Sigmoid colon (tissue), 7 donors: ENCODE results near the gene FMN2. TPM values are rescaled to one million over a fixed set of nuclear protein-coding genes. Genes with fewer than 3 reads are reported as not detected.

Source experiments
- DNase-seq: peaks from one replicate; pipeline ENCODE4 v3.0.0-alpha.2; 2019
- H3K27ac ChIP-seq, 4 donors: fragments of 200-600 bp; sonication (generic); one replicate each; pipeline ENCODE4 v1.5.1; 2016 to 2019; ENCODE audit warnings: mild to moderate bottlenecking in 1 of 4
- H3K27me3 ChIP-seq, 3 donors: fragments of 200-600 bp; sonication (generic); one replicate each; pipeline ENCODE4 v1.5.1; 2019; ENCODE audit warnings: mild to moderate bottlenecking in 1 of 3
- H3K36me3 ChIP-seq, 4 donors: fragments of 200-600 bp; sonication (generic); one replicate each; pipeline ENCODE4 v1.5.1; 2016 to 2019
- H3K4me1 ChIP-seq, 4 donors: fragments of 200-600 bp; sonication (generic); one replicate each; pipeline ENCODE4 v1.5.1; 2017 to 2019
- H3K4me3 ChIP-seq, 4 donors: fragments of 200-600 bp; sonication (generic); one replicate each; pipeline ENCODE4 v1.5.1; 2017 to 2019; ENCODE audit warnings: mild to moderate bottlenecking in 2 of 4, moderate library complexity in 1 of 4
- H3K9me3 ChIP-seq, 4 donors: fragments of 200-600 bp in 3 of 4; sonication (generic) in 3 of 4; one replicate each; pipeline versions ENCODE4 v1.5.1 to v1.6.1; 2013 to 2019
- EP300 ChIP-seq, 4 donors: sonication (generic); formaldehyde crosslinking; IDR thresholded peaks; one replicate each; pipeline ENCODE4 v1.6.1; 2017; ENCODE audit warnings: antibody characterized with exemption in 4 of 4
- POLR2A ChIP-seq, 2 donors: fragments of 450-650 bp; IDR thresholded peaks; one replicate each; pipeline ENCODE4 v1.6.1; 2016; ENCODE audit warnings: antibody characterized with exemption in 2 of 2, mild to moderate bottlenecking in 2 of 2, moderate library complexity in 2 of 2
- POLR2AphosphoS5 ChIP-seq, 4 donors: sonication (generic); formaldehyde crosslinking; IDR thresholded peaks; one replicate each; pipeline ENCODE4 v1.6.1; 2017; ENCODE audit warnings: antibody characterized with exemption in 4 of 4
- WGBS, 2 donors: extraction: QIAGEN DNeasy Blood & Tissue Kit; methylation state at CpG; one replicate each; pipeline ENCODE4 v1.1.7; 2013; 5-methylcytosine and 5-hydroxymethylcytosine counted together
- intact Hi-C: fragments of 100-400 bp; cut with DNase I; formaldehyde crosslinking; loops from one replicate; pipeline ENCODE4 v1.15.1; 2023
- polyA plus RNA-seq, 3 donors: library from polyadenylated mRNA; stranded (reverse); fragments of 200-250 nt; gene quantifications; one replicate each; pipeline ENCODE4 v1.2.3, GENCODE V29; 2013
- total RNA-seq, 4 donors: library from RNA; depleted of rRNA; stranded (reverse); fragments of >200 nt; gene quantifications; one replicate each; pipeline ENCODE4 v1.1.0, GENCODE V29; 2016
- TF ChIP-seq, protein P1 (sequence below), 4 experiments: fragments of 450-650 bp in 3 of 4; fragments of 200-600 bp in 1 of 4; IDR thresholded peaks; one replicate each; pipeline ENCODE4 v1.5.1; 2016 to 2019; ENCODE audit warnings: antibody characterized with exemption in 4 of 4, mild to moderate bottlenecking in 3 of 4, moderate library complexity in 2 of 4
- donor health status: healthy with polysubstance abuse.
- donor health status: Bipolar disorder and iron deficiency.
- donor health status: healthy.

Gene FMN2
- total and polyA plus RNA-seq, 7 donors, result 1.5 to 16.9 (median 10.3) TPM

DNA sequence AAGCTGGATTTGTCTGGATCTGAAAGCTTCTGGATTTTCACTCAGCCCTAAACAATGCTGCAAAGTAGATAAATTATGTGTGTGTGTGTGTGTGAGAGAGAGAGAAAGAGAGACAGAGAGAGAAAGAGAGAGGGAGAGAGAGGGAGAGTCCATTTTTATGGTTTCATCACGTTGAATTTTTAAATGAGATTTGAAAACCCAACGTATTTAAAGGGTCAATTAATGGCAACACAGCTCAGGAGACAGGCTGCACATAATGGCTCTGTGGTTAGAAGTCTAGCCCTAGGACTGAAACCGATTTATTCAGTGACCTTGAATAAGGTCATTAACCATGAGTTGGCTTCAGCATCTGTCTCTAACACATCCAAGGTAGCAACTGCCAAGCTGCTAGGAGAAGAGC, 35.3 kb upstream of the FMN2 start:
- TF ChIP-seq POLR2A (IDR thresholded peaks at IDR 0.05), result no peak
- no peak for TF ChIP-seq POLR2AphosphoS5 (IDR thresholded peaks at IDR 0.05)
- no peak for TF ChIP-seq EP300 (IDR thresholded peaks at IDR 0.05)
- TF ChIP-seq, protein P1, sequence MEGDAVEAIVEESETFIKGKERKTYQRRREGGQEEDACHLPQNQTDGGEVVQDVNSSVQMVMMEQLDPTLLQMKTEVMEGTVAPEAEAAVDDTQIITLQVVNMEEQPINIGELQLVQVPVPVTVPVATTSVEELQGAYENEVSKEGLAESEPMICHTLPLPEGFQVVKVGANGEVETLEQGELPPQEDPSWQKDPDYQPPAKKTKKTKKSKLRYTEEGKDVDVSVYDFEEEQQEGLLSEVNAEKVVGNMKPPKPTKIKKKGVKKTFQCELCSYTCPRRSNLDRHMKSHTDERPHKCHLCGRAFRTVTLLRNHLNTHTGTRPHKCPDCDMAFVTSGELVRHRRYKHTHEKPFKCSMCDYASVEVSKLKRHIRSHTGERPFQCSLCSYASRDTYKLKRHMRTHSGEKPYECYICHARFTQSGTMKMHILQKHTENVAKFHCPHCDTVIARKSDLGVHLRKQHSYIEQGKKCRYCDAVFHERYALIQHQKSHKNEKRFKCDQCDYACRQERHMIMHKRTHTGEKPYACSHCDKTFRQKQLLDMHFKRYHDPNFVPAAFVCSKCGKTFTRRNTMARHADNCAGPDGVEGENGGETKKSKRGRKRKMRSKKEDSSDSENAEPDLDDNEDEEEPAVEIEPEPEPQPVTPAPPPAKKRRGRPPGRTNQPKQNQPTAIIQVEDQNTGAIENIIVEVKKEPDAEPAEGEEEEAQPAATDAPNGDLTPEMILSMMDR (IDR thresholded peaks at IDR 0.05), result no peak
- no peaks in the 10 kb centered on the region for H3K36me3 ChIP-seq
- intact Hi-C loops, result no loop called here
- H3K4me3 ChIP-seq, result no peak overlapping the region
- no peak overlapping the region for H3K27ac ChIP-seq
- no peaks in the 10 kb centered on the region for H3K4me1 ChIP-seq
- DNase-seq, result no peak
- no peaks in the 10 kb centered on the region for H3K27me3 ChIP-seq
- H3K9me3 ChIP-seq, result no peaks in the 10 kb centered on the region
- WGBS, 2 donors, result 40 to 50% methylated on average over 3 of the region's 3 CpGs

DNA sequence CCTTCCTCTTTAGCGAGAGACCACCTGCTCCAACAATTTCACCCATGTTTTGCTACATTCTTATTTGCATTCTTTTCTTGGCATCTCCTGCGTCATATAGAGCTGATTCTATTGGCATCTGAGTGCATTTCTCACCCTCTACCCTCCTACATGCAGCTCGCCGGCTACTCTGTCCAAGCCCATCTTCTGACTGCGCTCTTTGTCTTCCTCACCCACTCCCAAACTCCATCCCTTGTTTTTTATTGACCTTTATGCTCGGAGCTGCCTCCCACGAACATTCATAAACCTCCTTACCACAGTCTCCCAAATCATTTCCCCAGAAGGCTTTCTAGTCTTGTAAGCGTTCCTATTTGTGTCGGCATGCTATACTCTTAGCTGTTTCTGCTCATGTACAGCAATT, 33.6 kb upstream of the FMN2 start:
- Histone ChIP-seq H3K4me3 (no peak overlapping the region), H3K27ac (no peak overlapping the region), H3K27me3 (no peaks in the 10 kb centered on the region), H3K4me1 (no peaks in the 10 kb centered on the region), H3K9me3 (no peaks in the 10 kb centered on the region), H3K36me3 (no peaks in the 10 kb centered on the region)
- TF ChIP-seq EP300 (IDR thresholded peaks at IDR 0.05) (no peak), POLR2AphosphoS5 (IDR thresholded peaks at IDR 0.05) (no peak), POLR2A (IDR thresholded peaks at IDR 0.05) (no peak)
- TF ChIP-seq, protein P1 (IDR thresholded peaks at IDR 0.05), result no peak
- WGBS, 2 donors, result 80 to 88% methylated on average over 9 of the region's 9 CpGs
- intact Hi-C loops, result no loop called here
- DNase-seq, result no peak

DNA sequence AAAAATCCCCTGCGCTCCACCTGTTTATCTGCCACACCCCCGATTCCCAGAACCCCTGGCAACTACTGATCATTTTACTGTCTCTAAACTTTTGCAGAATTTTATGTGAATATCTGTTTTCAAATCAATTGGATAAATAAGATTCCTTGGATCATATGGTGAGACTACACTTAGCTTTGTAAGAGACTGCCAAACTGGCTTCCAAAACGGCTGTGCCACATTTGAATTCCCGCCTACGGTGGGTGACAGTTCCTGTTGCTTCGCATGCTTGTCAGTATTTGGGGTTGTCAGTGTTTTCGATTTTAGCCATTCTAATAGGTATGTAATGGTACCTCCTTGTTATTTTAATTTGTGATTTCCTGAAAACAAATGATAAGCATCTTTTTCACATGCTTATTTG, 22.7 kb upstream of the FMN2 start:
- no peak overlapping the region for H3K27ac ChIP-seq
- no peaks in the 10 kb centered on the region for H3K36me3 ChIP-seq
- WGBS, 2 donors, result 93 to 94% methylated on average over 7 of the region's 7 CpGs
- no peak overlapping the region for H3K4me3 ChIP-seq
- no peaks in the 10 kb centered on the region for H3K4me1 ChIP-seq
- H3K27me3 ChIP-seq, result no peaks in the 10 kb centered on the region
- intact Hi-C loops, result no loop called here
- no peak for DNase-seq
- TF ChIP-seq EP300 (IDR thresholded peaks at IDR 0.05) (no peak), POLR2A (IDR thresholded peaks at IDR 0.05) (no peak), POLR2AphosphoS5 (IDR thresholded peaks at IDR 0.05) (no peak)
- TF ChIP-seq, protein P1 (IDR thresholded peaks at IDR 0.05), result no peak
- H3K9me3 ChIP-seq, result no peaks in the 10 kb centered on the region

DNA sequence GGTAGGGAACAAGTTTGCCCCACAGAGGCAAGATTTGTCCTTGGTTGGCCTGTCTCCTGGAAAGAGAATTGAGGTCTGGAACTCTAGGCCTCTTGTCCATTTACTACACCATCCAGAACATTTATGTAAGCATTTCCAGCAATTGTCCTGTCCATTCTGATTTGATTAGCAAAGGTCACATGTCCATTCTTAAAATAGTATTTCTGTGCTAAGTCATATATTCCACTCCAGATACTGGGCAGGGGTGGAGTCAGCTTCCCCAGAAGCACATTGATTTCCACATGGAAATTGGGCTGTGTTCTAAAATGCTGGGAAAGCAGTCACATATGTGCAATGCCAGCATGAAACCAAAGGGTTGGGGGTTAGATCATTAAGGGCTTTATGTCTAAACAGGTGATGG, 21.5 kb upstream of the FMN2 start:
- H3K27ac ChIP-seq, result no peak overlapping the region
- H3K9me3 ChIP-seq, result no peaks in the 10 kb centered on the region
- H3K36me3 ChIP-seq, result no peaks in the 10 kb centered on the region
- H3K27me3 ChIP-seq, result no peaks in the 10 kb centered on the region
- no peak for DNase-seq
- intact Hi-C loops, result no loop called here
- no peaks in the 10 kb centered on the region for H3K4me1 ChIP-seq
- no peak overlapping the region for H3K4me3 ChIP-seq
- TF ChIP-seq EP300 (IDR thresholded peaks at IDR 0.05) (no peak), POLR2A (IDR thresholded peaks at IDR 0.05) (no peak), POLR2AphosphoS5 (IDR thresholded peaks at IDR 0.05) (no peak)
- TF ChIP-seq, protein P1 (IDR thresholded peaks at IDR 0.05), result no peak

DNA sequence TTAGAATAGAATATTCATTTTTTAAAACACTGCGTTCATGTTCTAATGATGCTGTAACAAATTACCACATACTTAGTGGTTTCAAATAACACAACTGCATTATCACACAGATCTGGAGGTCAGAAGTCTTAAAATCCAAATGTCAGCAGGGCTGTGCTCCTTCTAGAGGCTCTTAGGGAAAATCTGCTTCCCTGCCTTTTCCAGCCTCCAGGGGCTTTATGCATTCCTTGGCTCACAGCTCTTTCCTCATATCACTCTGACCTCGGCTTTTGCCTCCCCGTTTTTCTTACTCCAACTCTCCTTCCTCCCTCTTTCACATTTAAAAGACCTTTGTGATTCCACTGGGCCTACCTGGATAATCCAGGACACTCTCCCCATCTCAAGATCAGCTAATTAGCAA, 18.6 kb upstream of the FMN2 start:
- Histone ChIP-seq H3K4me3 (no peak overlapping the region), H3K27me3 (no peaks in the 10 kb centered on the region), H3K4me1 (no peaks in the 10 kb centered on the region), H3K27ac (no peak overlapping the region), H3K9me3 (no peaks in the 10 kb centered on the region), H3K36me3 (no peaks in the 10 kb centered on the region)
- 42 to 80% methylated on average over 3 of the region's 3 CpGs for WGBS, 2 donors
- intact Hi-C loops, result no loop called here
- DNase-seq, result no peak
- TF ChIP-seq, protein P1 (IDR thresholded peaks at IDR 0.05), result no peak
- no peak for TF ChIP-seq POLR2AphosphoS5 (IDR thresholded peaks at IDR 0.05)
- no peak for TF ChIP-seq EP300 (IDR thresholded peaks at IDR 0.05)
- TF ChIP-seq POLR2A (IDR thresholded peaks at IDR 0.05), result no peak
